ENCODE measurements around the gene DPEP2NB. TPM values are rescaled to one million over a fixed set of nuclear protein-coding genes. Genes with fewer than 3 reads are reported as not detected.

The DPEP2NB gene
- total RNA-seq, 1 donor from 2014 or later: not detected

- peak within 1 kb of the TSS; percentile 97 for H2AFZ ChIP-seq (ENCODE audit: low read depth, low read length)
- peaks cover 37% of the 10 kb centered on the region for H3K79me2 ChIP-seq (ENCODE audit: insufficient read depth, low read length)
- peak within 1 kb of the TSS; percentile 88 for H3K4me3 ChIP-seq (ENCODE audit: insufficient read depth, low read depth, low read length)
- no peaks in the 10 kb centered on the region for H3K9me3 Mint-ChIP-seq (ENCODE audit: unreplicated experiment)
- peak within 1 kb of the TSS; percentile 97 for H3K4me3 Mint-ChIP-seq (ENCODE audit: unreplicated experiment)
- H3K4me1 Mint-ChIP-seq (ENCODE audit: low read depth, unreplicated experiment): peaks cover 6% of the 10 kb centered on the region
- H4K20me1 ChIP-seq (ENCODE audit: insufficient read depth, low read length): peaks cover 9% of the 10 kb centered on the region
- peaks cover 6% of the 10 kb centered on the region for H3K36me3 Mint-ChIP-seq (ENCODE audit: low read depth, unreplicated experiment)
- DNase-seq (ENCODE audit: low read depth) (peak; percentile 90), FAIRE-seq (no peak)
- peaks cover 4% of the 10 kb centered on the region for H3K36me3 ChIP-seq (ENCODE audit: insufficient read depth, low read length)
- H3K9ac ChIP-seq (ENCODE audit: low read length): peak within 1 kb of the TSS; percentile 96
- H3K4me2 ChIP-seq (ENCODE audit: low read length): peak within 1 kb of the TSS; percentile 90
- no peaks in the 10 kb centered on the region for H3K9me3 ChIP-seq (ENCODE audit: insufficient read depth, low read depth, low read length)
- peaks cover 17% of the 10 kb centered on the region for H3K4me1 ChIP-seq (ENCODE audit: insufficient read depth, low read length)
- H3K27ac ChIP-seq (ENCODE audit: low read depth, low read length): peak within 1 kb of the TSS; percentile 85
- no peak for TF ChIP-seq EZH2 (IDR thresholded peaks at IDR 0.05; ENCODE audit: insufficient read depth, low read length)
- no peak for TF ChIP-seq CTCF (IDR thresholded peaks at IDR 0.05; ENCODE audit: insufficient read depth, low read depth, low read length)
- H3K27me3 ChIP-seq (ENCODE audit: insufficient read depth, low read length): no peaks in the 10 kb centered on the region
- no peaks in the 10 kb centered on the region for H3K27me3 Mint-ChIP-seq (ENCODE audit: low read depth, unreplicated experiment)
- peak within 1 kb of the TSS; percentile 96 for H3K27ac Mint-ChIP-seq (ENCODE audit: unreplicated experiment)
These were observed 7.2 kb upstream of the DPEP2NB start, which contains the start of the genes DDX28 and DUS2 for GRCh38 chr16:68022728-68023537. TSS of gene DDX28 (minus strand) at chr16:68023232. CDS start at chr16:68023202, 30 bp downstream. TSS of gene DUS2 (plus strand) at chr16:68023284. CDS start at chr16:68038024, 14,740 bp downstream.

GRCh38 chr16:68022278-68022727 is 6.6 kb upstream of the DPEP2NB start:
- peaks cover 2% of the 10 kb centered on the region for H3K36me3 Mint-ChIP-seq (ENCODE audit: low read depth, unreplicated experiment)
- peaks cover 6% of the 10 kb centered on the region for H3K4me1 Mint-ChIP-seq (ENCODE audit: low read depth, unreplicated experiment)
- H3K9me3 ChIP-seq (ENCODE audit: insufficient read depth, low read depth, low read length): no peaks in the 10 kb centered on the region
- peak overlapping the region; percentile 96 for H3K27ac Mint-ChIP-seq (ENCODE audit: unreplicated experiment)
- peak overlapping the region; percentile 97 for H2AFZ ChIP-seq (ENCODE audit: low read depth, low read length)
- no peaks in the 10 kb centered on the region for H3K27me3 ChIP-seq (ENCODE audit: insufficient read depth, low read length)
- H3K4me1 ChIP-seq (ENCODE audit: insufficient read depth, low read length): peaks cover 17% of the 10 kb centered on the region
- H3K27me3 Mint-ChIP-seq (ENCODE audit: low read depth, unreplicated experiment): no peaks in the 10 kb centered on the region
- peaks cover 9% of the 10 kb centered on the region for H4K20me1 ChIP-seq (ENCODE audit: insufficient read depth, low read length)
- DNase-seq (ENCODE audit: low read depth) (no peak), FAIRE-seq (no peak)
- peaks cover 37% of the 10 kb centered on the region for H3K79me2 ChIP-seq (ENCODE audit: insufficient read depth, low read length)
- H3K4me2 ChIP-seq (ENCODE audit: low read length): peak overlapping the region; percentile 90
- peak overlapping the region; percentile 85 for H3K27ac ChIP-seq (ENCODE audit: low read depth, low read length)
- H3K4me3 ChIP-seq (ENCODE audit: insufficient read depth, low read depth, low read length): peak overlapping the region; percentile 88
- no peaks in the 10 kb centered on the region for H3K36me3 ChIP-seq (ENCODE audit: insufficient read depth, low read length)
- no peak for TF ChIP-seq EZH2 (IDR thresholded peaks at IDR 0.05; ENCODE audit: insufficient read depth, low read length)
- no peak for TF ChIP-seq CTCF (IDR thresholded peaks at IDR 0.05; ENCODE audit: insufficient read depth, low read depth, low read length)
- no peaks in the 10 kb centered on the region for H3K9me3 Mint-ChIP-seq (ENCODE audit: unreplicated experiment)
- peak overlapping the region; percentile 97 for H3K4me3 Mint-ChIP-seq (ENCODE audit: unreplicated experiment)
- peak overlapping the region; percentile 96 for H3K9ac ChIP-seq (ENCODE audit: low read length)
